Naive thymus-derived CD4-positive, alpha-beta T cell (primary cell): Measurements from ENCODE around the gene TRAF7. TPM values are rescaled to one million over a fixed set of nuclear protein-coding genes. Genes with fewer than 3 reads are reported as not detected.

ENCODE experiments used
- ATAC-seq: fragments of 150-1000 bp; cut with Tn5 transposase; 2 replicates; pipeline ENCODE4 v1.10.0; 2021; ENCODE audit warnings: mild to moderate bottlenecking, moderate library complexity
- CTCF ChIA-PET: fragments of 350-600 bp; sonication (Branson Sonifier 250); formaldehyde crosslinking; loops from one replicate; lab custom pipeline; 2021; ENCODE audit warnings: antibody characterized with exemption; lab: Charles Lee
- POLR2A ChIA-PET: fragments of 350-600 bp; sonication (Branson Sonifier 250); formaldehyde crosslinking; loops from one replicate; lab custom pipeline; 2021; ENCODE audit warnings: antibody characterized with exemption, inconsistent platforms; lab: Charles Lee
- DNase-seq, 9 donors: peaks; one replicate each; pipeline versions ENCODE4 v3.0.0 to v3.0.0-alpha.2; 2020 to 2022; ENCODE audit warnings: mixed read lengths in 1 of 9
- H3K27ac ChIP-seq: one replicate; pipeline ENCODE4 v1.7.0; 2013; ENCODE audit warnings: mild to moderate bottlenecking, low read depth, low read length, moderate library complexity
- H3K27me3 ChIP-seq, 2 donors: one replicate each; pipeline ENCODE4 v1.7.0; 2013; ENCODE audit warnings: low read length in 2 of 2, mild to moderate bottlenecking in 2 of 2, moderate library complexity in 2 of 2; ENCODE audit not compliant: control insufficient read depth in 2 of 2, insufficient read depth in 2 of 2
- H3K36me3 ChIP-seq, 3 experiments: 1 replicate in 2 of 3; 2 replicates in 1 of 3; pipeline ENCODE4 v1.7.0; 2013; ENCODE audit warnings: low read length in 3 of 3, mild to moderate bottlenecking in 3 of 3, moderate library complexity in 1 of 3; ENCODE audit not compliant: insufficient read depth in 3 of 3, control insufficient read depth in 2 of 3
- H3K4me1 ChIP-seq, 2 donors: one replicate each; pipeline ENCODE4 v1.7.0; 2013; ENCODE audit warnings: low read length in 2 of 2, mild to moderate bottlenecking in 2 of 2, moderate library complexity in 1 of 2; ENCODE audit not compliant: control insufficient read depth in 2 of 2, insufficient read depth in 2 of 2
- H3K4me3 ChIP-seq: 2 replicates; pipeline ENCODE4 v1.7.0; 2013; ENCODE audit warnings: mild to moderate bottlenecking, low read length
- H3K9me3 ChIP-seq, 3 experiments: 1 replicate in 2 of 3; 2 replicates in 1 of 3; pipeline ENCODE4 v1.7.0; 2013; ENCODE audit warnings: low read length in 3 of 3; ENCODE audit not compliant: control insufficient read depth in 2 of 3
- H3K27ac Mint-ChIP-seq, 9 donors: one replicate each; pipeline ENCODE4 v1.8.0; 2020 to 2022; ENCODE audit warnings: mixed read lengths in 9 of 9, mild to moderate bottlenecking in 8 of 9, moderate library complexity in 5 of 9, inconsistent platforms in 2 of 9
- H3K27me3 Mint-ChIP-seq, 5 donors: one replicate each; pipeline ENCODE4 v1.8.0; 2021 to 2022; ENCODE audit warnings: mixed read lengths in 5 of 5, mild to moderate bottlenecking in 1 of 5
- H3K36me3 Mint-ChIP-seq, 5 donors: one replicate each; pipeline ENCODE4 v1.8.0; 2020 to 2022; ENCODE audit warnings: mixed read lengths in 5 of 5, mild to moderate bottlenecking in 3 of 5, inconsistent platforms in 1 of 5
- H3K4me1 Mint-ChIP-seq, 7 donors: one replicate each; pipeline ENCODE4 v1.8.0; 2020 to 2022; ENCODE audit warnings: mixed read lengths in 7 of 7, mild to moderate bottlenecking in 3 of 7, inconsistent platforms in 1 of 7
- H3K4me3 Mint-ChIP-seq, 10 donors: one replicate each; pipeline ENCODE4 v1.8.0; 2020 to 2022; ENCODE audit warnings: mild to moderate bottlenecking in 10 of 10, mixed read lengths in 10 of 10, moderate library complexity in 6 of 10, inconsistent platforms in 2 of 10
- H3K9me3 Mint-ChIP-seq, 11 donors: one replicate each; pipeline ENCODE4 v1.8.0; 2020 to 2022; ENCODE audit warnings: mixed read lengths in 11 of 11, mild to moderate bottlenecking in 4 of 11, inconsistent platforms in 1 of 11, moderate library complexity in 1 of 11
- intact Hi-C, 2 donors: fragments of 100-400 bp; cut with micrococcal nuclease; formaldehyde crosslinking; loops; one replicate each; pipeline ENCODE4 v1.15.1; 2023
- polyA plus RNA-seq, 2 donors: library from polyadenylated mRNA; unstranded; fragments of 300-500 nt; fragmentation: Illumina TruSeq; gene quantifications; one replicate each; pipeline ENCODE4 v1.2.3, GENCODE V29; 2021
- total RNA-seq, 6 experiments: library from RNA in 5 of 6; stranded (reverse) in 5 of 6; gene quantifications; 1 replicate in 5 of 6; 2 replicates in 1 of 6; pipeline ENCODE4 v1.2.3 and lab custom pipeline; 2021 to 2026

The TRAF7 gene
- total and polyA plus RNA-seq, 7 experiments from 2014 or later = 4.8 to 58.3 (median 34.8) TPM

GRCh38 chr16:2151188-2152091 lies 4.1 kb upstream of the TRAF7 start:
- ChIA-PET POLR2A (interaction anchor here (0.6 to 2.0 kb wide), 5 partner anchors 10 to 142 kb away, joined by 3 to 8 read pairs (median 3); partner anchors contain the start of gene PKD1), CTCF (interaction anchor here (0.6 to 2.0 kb wide), 3 partner anchors 11 to 156 kb away, joined by 3 to 6 read pairs (median 5); no protein-coding TSS in a partner anchor)
- H3K4me3 Mint-ChIP-seq = peak overlapping the region in 8 of 10 donors; percentile 27 to 99 (median 52)
- H3K9me3 ChIP-seq = no peaks in the 10 kb centered on the region
- peak overlapping the region in 1 of 9 donors; percentile 17 for H3K27ac Mint-ChIP-seq
- peaks cover 5 to 42% (median 33%) of the 10 kb centered on the region in 7 donors for H3K4me1 Mint-ChIP-seq
- H3K36me3 ChIP-seq = peaks cover 0 to 11% (median 0%) of the 10 kb centered on the region in 3 experiments
- H3K27me3 Mint-ChIP-seq = peaks cover 0 to 3% (median 0%) of the 10 kb centered on the region in 5 donors
- H3K4me3 ChIP-seq = no peak overlapping the region
- H3K27ac ChIP-seq = no peak overlapping the region
- H3K9me3 Mint-ChIP-seq = no peaks in the 10 kb centered on the region
- no peak for DNase-seq
- no peak for ATAC-seq
- peaks cover 24 to 55% of the 10 kb centered on the region in 2 donors for H3K4me1 ChIP-seq
- peaks cover 0 to 21% (median 0%) of the 10 kb centered on the region in 5 donors for H3K36me3 Mint-ChIP-seq
- intact Hi-C loops = loop anchor here (2.0 to 10.0 kb wide), 3 partner anchors 289 to 657 kb away; partner anchors contain the start of genes NUBP2 (in 2 of the 2), SPSB3 (in 2 of the 2) and TELO2 (in 1 of the 2)
- H3K27me3 ChIP-seq = no peaks in the 10 kb centered on the region

GRCh38 chr16:2152695-2153506 lies 2.7 kb upstream of the TRAF7 start:
- DNase-seq (peak in 2 of 9 donors; percentile 21 to 36), ATAC-seq (no peak)
- H3K9me3 ChIP-seq = no peaks in the 10 kb centered on the region
- H3K9me3 Mint-ChIP-seq = no peaks in the 10 kb centered on the region
- H3K27ac Mint-ChIP-seq = peak overlapping the region in 8 of 9 donors; percentile 15 to 94 (median 74)
- H3K27ac ChIP-seq = peak overlapping the region; percentile 80
- intact Hi-C loops = loop anchor here (1.0 to 10.0 kb wide), 6 partner anchors 13 to 658 kb away; partner anchors contain the start of genes NUBP2 (in 2 of the 2), SPSB3 (in 2 of the 2), NDUFB10 (in 1 of the 2) and TELO2 (in 1 of the 2)
- no peaks in the 10 kb centered on the region for H3K27me3 ChIP-seq
- H3K36me3 Mint-ChIP-seq = peaks cover 0 to 21% (median 0%) of the 10 kb centered on the region in 5 donors
- H3K4me3 Mint-ChIP-seq = peak overlapping the region; percentile 82 to 99 (median 89)
- H3K36me3 ChIP-seq = peaks cover 0 to 11% (median 0%) of the 10 kb centered on the region in 3 experiments
- POLR2A ChIA-PET = interaction anchor here (0.6 to 4.3 kb wide), 8 partner anchors 8 to 1503 kb away, joined by 3 to 44 read pairs (median 4); partner anchors contain the start of genes ECI1, RNF151 and RPS2
- H3K4me1 ChIP-seq = peaks cover 24 to 65% of the 10 kb centered on the region in 2 donors
- peaks cover 0 to 3% (median 0%) of the 10 kb centered on the region in 5 donors for H3K27me3 Mint-ChIP-seq
- peaks cover 19 to 57% (median 40%) of the 10 kb centered on the region in 7 donors for H3K4me1 Mint-ChIP-seq
- CTCF ChIA-PET = interaction anchor here (0.5 to 3.7 kb wide), 7 partner anchors 11 to 151 kb away, joined by 3 to 30 read pairs (median 3); partner anchors contain the start of genes ECI1, NTHL1 and TSC2
- H3K4me3 ChIP-seq = peak overlapping the region; percentile 79

- peak in 1 of 9 donors; percentile 58 for DNase-seq
- H3K4me3 ChIP-seq = peak overlapping the region; percentile 79
- H3K4me1 Mint-ChIP-seq = peaks cover 20 to 63% (median 45%) of the 10 kb centered on the region in 7 donors
Measured at GRCh38 chr16:2154533-2155090, 970 bp upstream of the TRAF7 start.

GRCh38 chr16:2155977-2156848 lies 631 bp downstream of the TRAF7 start:
- ATAC-seq = no peak
- H3K36me3 Mint-ChIP-seq = peaks cover 0 to 19% (median 0%) of the 10 kb centered on the region in 5 donors

More at GRCh38 chr16:2154533-2155090, 970 bp upstream of the TRAF7 start:
- Histone ChIP-seq H3K4me1 (peaks cover 23 to 57% of the 10 kb centered on the region in 2 donors), H3K9me3 (no peaks in the 10 kb centered on the region), H3K36me3 (peaks cover 0 to 11% (median 0%) of the 10 kb centered on the region in 3 experiments), H3K27ac (peak overlapping the region; percentile 80), H3K27me3 (no peaks in the 10 kb centered on the region)
- peaks cover 0 to 3% (median 0%) of the 10 kb centered on the region in 5 donors for H3K27me3 Mint-ChIP-seq
- ATAC-seq = no peak
- H3K27ac Mint-ChIP-seq = peak overlapping the region; percentile 70 to 94 (median 86)
- H3K4me3 Mint-ChIP-seq = peak overlapping the region; percentile 82 to 99 (median 89)
- no peaks in the 10 kb centered on the region for H3K9me3 Mint-ChIP-seq
- ChIA-PET POLR2A (interaction anchor here (0.6 to 4.3 kb wide), 47 partner anchors 8 to 1775 kb away, joined by 3 to 44 read pairs (median 5); partner anchors contain the start of genes ATP6V0C, BRICD5, E4F1 and ECI1), CTCF (interaction anchor here (1.3 to 3.7 kb wide), 6 partner anchors 11 to 189 kb away, joined by 3 to 30 read pairs (median 8); partner anchors contain the start of gene PKD1)
- peaks cover 0 to 21% (median 0%) of the 10 kb centered on the region in 5 donors for H3K36me3 Mint-ChIP-seq
- intact Hi-C loops = loop anchor here (1.0 to 10.0 kb wide), 18 partner anchors 18 to 847 kb away; partner anchors contain the start of genes E4F1 (in 2 of the 2), MLST8 (in 2 of the 2), NUBP2 (in 2 of the 2) and RNPS1 (in 2 of the 2)

More at GRCh38 chr16:2155977-2156848, 631 bp downstream of the TRAF7 start:
- peak overlapping the region; percentile 74 for H3K4me3 ChIP-seq
- Mint-ChIP-seq H3K9me3 (no peaks in the 10 kb centered on the region), H3K27me3 (no peaks in the 10 kb centered on the region), H3K4me1 (peaks cover 20 to 57% (median 42%) of the 10 kb centered on the region in 7 donors), H3K4me3 (peak overlapping the region; percentile 85 to 99 (median 94)), H3K27ac (peak overlapping the region; percentile 78 to 95 (median 91))
- H3K27ac ChIP-seq = peak overlapping the region; percentile 65
- no peaks in the 10 kb centered on the region for H3K9me3 ChIP-seq
- DNase-seq = no peak
- ChIA-PET POLR2A (interaction anchor here (0.6 to 4.3 kb wide), 42 partner anchors 10 to 1923 kb away, joined by 3 to 44 read pairs (median 6); partner anchors contain the start of genes ATP6V0C, E4F1, ECI1 and FAHD1), CTCF (interaction anchor here (0.8 to 3.7 kb wide), 3 partner anchors 16 to 164 kb away, joined by 3 to 30 read pairs (median 3); no protein-coding TSS in a partner anchor)
- no peaks in the 10 kb centered on the region for H3K27me3 ChIP-seq
- peaks cover 0 to 9% (median 0%) of the 10 kb centered on the region in 3 experiments for H3K36me3 ChIP-seq
- intact Hi-C loops = loop anchor here (1.0 to 10.0 kb wide), 18 partner anchors 20 to 849 kb away; partner anchors contain the start of genes E4F1 (in 2 of the 2), MLST8 (in 2 of the 2), NUBP2 (in 2 of the 2) and RNPS1 (in 2 of the 2)
- peaks cover 21 to 44% of the 10 kb centered on the region in 2 donors for H3K4me1 ChIP-seq
